ENCODE data around the gene NOSIP. TPM values are rescaled to one million over a fixed set of nuclear protein-coding genes. Genes with fewer than 3 reads are reported as not detected.
A peak's percentile ranks its signal among the peaks of the same experiment; 100 is the strongest.

NOSIP gene
- total RNA-seq, 2 donors from 2014 or later: 58.0 to 62.3 TPM

- no peaks in the 10 kb centered on the region for H3K9me3 ChIP-seq (ENCODE audit: control insufficient read depth, low read length)
- Mint-ChIP-seq H3K27me3 (ENCODE audit: insufficient read depth) (no peaks in the 10 kb centered on the region), H3K36me3 (ENCODE audit: low read depth) (peaks cover 9% of the 10 kb centered on the region), H3K27ac (no peak overlapping the region), H3K9me3 (no peaks in the 10 kb centered on the region), H3K4me3 (no peak overlapping the region), H3K4me1 (peaks cover 2% of the 10 kb centered on the region)
- no peaks in the 10 kb centered on the region for H3K36me3 ChIP-seq (ENCODE audit: control insufficient read depth, insufficient read depth, low read length)
- H3K9ac ChIP-seq (ENCODE audit: extremely low read depth, low read length, poor library complexity, severe bottlenecking): no peak overlapping the region
- TF ChIP-seq CTCF (conservative IDR thresholded peaks at IDR 0.05): no peak
- H3K4me3 ChIP-seq (ENCODE audit: low read length): no peak overlapping the region
- 85 to 90% methylated on average over 5 to 6 of the region's 6 CpGs for WGBS, 2 experiments (ENCODE audit: insufficient coverage in 1 of 2, insufficient read length in 1 of 2)
- no peaks in the 10 kb centered on the region for H3K4me1 ChIP-seq (ENCODE audit: control insufficient read depth, insufficient read depth, low read length)
- H3K27ac ChIP-seq (ENCODE audit: low read depth, low read length): no peak overlapping the region
- no peak for DNase-seq
- no peaks in the 10 kb centered on the region for H3K27me3 ChIP-seq (ENCODE audit: control insufficient read depth, insufficient read depth, low read length, poor library complexity, severe bottlenecking)
These were observed 38.4 kb downstream of the NOSIP start for GRCh38 chr19:49541914-49542313.

DNA sequence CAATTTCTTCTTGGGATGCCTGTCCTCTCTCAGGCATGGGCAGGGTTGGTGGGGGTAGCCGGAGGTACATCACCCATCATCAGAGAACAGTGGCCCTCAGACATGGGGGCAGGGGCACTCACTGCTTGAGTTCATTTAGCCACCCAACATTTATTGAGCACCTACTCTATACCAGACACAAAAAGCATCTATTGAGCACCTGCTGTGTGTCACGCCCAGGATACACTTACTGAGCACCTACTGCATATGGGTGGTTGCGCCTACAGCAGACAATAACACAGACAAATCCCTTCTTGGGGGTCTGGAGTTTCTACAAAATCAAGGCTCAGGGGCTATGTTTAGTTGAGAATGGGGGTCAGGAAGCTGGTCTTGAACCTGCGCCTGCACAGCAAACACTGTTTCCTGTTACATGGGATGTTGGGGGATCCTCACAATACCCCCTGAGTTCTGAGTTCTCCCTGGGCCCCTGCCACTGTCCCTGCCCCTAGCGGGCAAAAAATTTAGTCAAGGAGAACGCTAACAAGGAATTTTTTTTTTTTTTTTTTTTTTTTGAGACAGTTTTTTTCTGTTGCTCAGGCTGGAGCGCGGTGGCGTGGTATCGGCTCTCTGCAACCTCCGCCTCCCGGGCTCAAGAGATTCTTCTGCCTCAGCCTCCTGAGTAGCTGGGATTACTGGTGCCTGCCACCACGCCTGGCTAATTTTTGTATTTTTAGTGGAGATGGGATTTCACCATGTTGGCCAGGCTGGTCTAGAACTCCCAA, 41.0 kb downstream of the NOSIP start:
- Mint-ChIP-seq H3K4me1 (peaks cover 4% of the 10 kb centered on the region), H3K36me3 (ENCODE audit: low read depth) (peaks cover 9% of the 10 kb centered on the region), H3K27me3 (ENCODE audit: insufficient read depth) (peaks cover 9% of the 10 kb centered on the region), H3K9me3 (no peaks in the 10 kb centered on the region), H3K27ac (no peak overlapping the region), H3K4me3 (no peak overlapping the region)
- Histone ChIP-seq H3K4me3 (ENCODE audit: low read length) (no peak overlapping the region), H3K4me1 (ENCODE audit: control insufficient read depth, insufficient read depth, low read length) (no peaks in the 10 kb centered on the region), H3K9me3 (ENCODE audit: control insufficient read depth, low read length) (no peaks in the 10 kb centered on the region), H3K36me3 (ENCODE audit: control insufficient read depth, insufficient read depth, low read length) (no peaks in the 10 kb centered on the region), H3K9ac (ENCODE audit: extremely low read depth, low read length, poor library complexity, severe bottlenecking) (no peak overlapping the region), H3K27me3 (ENCODE audit: control insufficient read depth, insufficient read depth, low read length, poor library complexity, severe bottlenecking) (peaks cover 6% of the 10 kb centered on the region), H3K27ac (ENCODE audit: low read depth, low read length) (no peak overlapping the region)
- TF ChIP-seq CTCF (conservative IDR thresholded peaks at IDR 0.05): peak; percentile 36
- no peak for DNase-seq
- WGBS, 2 experiments (ENCODE audit: insufficient coverage in 1 of 2, insufficient read length in 1 of 2): 96% methylated on average over 4 to 13 of the region's 13 CpGs

DNA sequence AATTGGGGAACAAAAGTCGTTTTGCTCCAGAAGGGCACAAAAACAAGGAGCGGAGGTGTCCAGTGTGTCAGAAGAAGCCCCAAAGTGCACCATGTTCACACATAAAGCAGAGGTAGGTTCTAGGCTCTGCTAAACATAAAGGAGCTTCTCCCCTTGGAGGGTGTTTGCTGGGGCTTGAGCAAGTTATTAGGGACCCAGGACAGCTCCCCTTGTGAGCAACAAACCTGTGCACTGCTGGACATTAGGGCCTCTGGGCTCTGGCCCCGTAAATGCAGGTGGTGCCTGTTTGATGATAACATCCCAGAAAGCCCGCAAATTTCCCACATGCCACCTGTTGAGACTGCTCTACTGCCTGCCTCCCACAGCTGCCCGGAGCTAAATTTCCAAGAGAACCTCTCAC, 41.7 kb downstream of the NOSIP start:
- H3K27ac Mint-ChIP-seq: no peak overlapping the region
- WGBS, 2 experiments (ENCODE audit: insufficient coverage in 1 of 2, insufficient read length in 1 of 2): 89 to 90% methylated on average over 3 to 5 of the region's 5 CpGs

More for the DNA sequence above, 41.7 kb downstream of the NOSIP start:
- no peaks in the 10 kb centered on the region for H3K36me3 ChIP-seq (ENCODE audit: control insufficient read depth, insufficient read depth, low read length)
- no peaks in the 10 kb centered on the region for H3K4me1 ChIP-seq (ENCODE audit: control insufficient read depth, insufficient read depth, low read length)
- no peak for TF ChIP-seq CTCF (conservative IDR thresholded peaks at IDR 0.05)
- H3K9ac ChIP-seq (ENCODE audit: extremely low read depth, low read length, poor library complexity, severe bottlenecking): no peak overlapping the region
- peaks cover 6% of the 10 kb centered on the region for H3K4me1 Mint-ChIP-seq
- H3K36me3 Mint-ChIP-seq (ENCODE audit: low read depth): peaks cover 9% of the 10 kb centered on the region
- no peak overlapping the region for H3K4me3 ChIP-seq (ENCODE audit: low read length)
- no peaks in the 10 kb centered on the region for H3K9me3 Mint-ChIP-seq
- H3K4me3 Mint-ChIP-seq: no peak overlapping the region
- no peaks in the 10 kb centered on the region for H3K9me3 ChIP-seq (ENCODE audit: control insufficient read depth, low read length)
- DNase-seq: no peak
- H3K27me3 ChIP-seq (ENCODE audit: control insufficient read depth, insufficient read depth, low read length, poor library complexity, severe bottlenecking): peaks cover 9% of the 10 kb centered on the region
- H3K27me3 Mint-ChIP-seq (ENCODE audit: insufficient read depth): peaks cover 10% of the 10 kb centered on the region
- no peak overlapping the region for H3K27ac ChIP-seq (ENCODE audit: low read depth, low read length)

Measured in endodermal cell (in vitro differentiated cells).